Bronchial smooth muscle cell (primary cell): ENCODE measurements around the gene RAB30. TPM values are rescaled to one million over a fixed set of nuclear protein-coding genes. Genes with fewer than 3 reads are reported as not detected.

ENCODE experiments used
- total RNA-seq: library from RNA; depleted of rRNA; stranded (reverse); fragments of >200 nt; gene quantifications from 2 replicates; pipeline ENCODE4 v1.2.1, GENCODE V29; 2014

Gene RAB30, protein sequence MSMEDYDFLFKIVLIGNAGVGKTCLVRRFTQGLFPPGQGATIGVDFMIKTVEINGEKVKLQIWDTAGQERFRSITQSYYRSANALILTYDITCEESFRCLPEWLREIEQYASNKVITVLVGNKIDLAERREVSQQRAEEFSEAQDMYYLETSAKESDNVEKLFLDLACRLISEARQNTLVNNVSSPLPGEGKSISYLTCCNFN
- total RNA-seq = 15.7 and 19.1 TPM in 2 replicates

DNA sequence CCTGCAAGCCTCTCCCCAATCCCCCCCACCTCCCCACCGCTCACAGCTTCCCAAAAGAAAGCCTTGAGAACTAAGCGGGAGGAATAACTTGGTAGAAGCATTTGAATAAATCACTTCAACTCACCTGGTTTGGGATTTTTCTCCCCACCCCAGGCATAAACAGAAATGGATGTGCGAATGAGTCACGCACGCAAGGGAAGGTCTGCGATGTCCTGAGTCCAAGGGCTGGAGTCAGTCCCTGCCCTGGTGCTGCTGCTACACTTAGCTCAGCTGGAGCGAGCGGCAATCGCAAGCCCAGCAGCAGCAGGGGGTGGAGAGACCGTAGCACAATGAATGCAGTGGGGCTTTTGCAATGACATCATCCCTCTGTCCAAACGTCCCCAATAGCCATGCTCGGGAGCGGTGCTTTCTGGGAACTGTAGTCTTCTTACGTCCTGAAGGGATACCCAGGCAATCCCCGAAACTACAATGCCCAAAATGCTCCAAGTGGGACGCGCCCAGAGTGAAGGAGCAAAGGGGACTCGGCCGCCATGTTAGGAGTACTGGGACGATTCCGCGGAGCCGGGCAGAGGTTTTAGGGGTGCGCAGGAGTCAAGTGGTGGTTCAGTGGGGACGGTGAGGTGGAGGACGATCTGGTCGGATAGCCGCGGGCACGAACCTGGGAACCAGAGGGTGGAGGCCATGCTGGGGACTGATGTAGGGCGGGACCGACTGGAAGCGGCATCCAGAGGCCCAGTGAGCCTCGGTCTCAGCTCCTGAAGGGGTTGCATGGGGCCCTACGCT is at the start of gene RAB30:
TSS of gene RAB30 (minus strand) at position 331 of the 783 bp plus-strand sequence. CDS start 74,581 bp downstream, outside the sequence.

Other genes starting within 250 kb of the RAB30 start
- gene PRCP, start 171.5 kb downstream of the RAB30 start, total RNA-seq = 59.1 and 93.8 TPM in 2 replicates
- 0.26 and 0.63 TPM in 2 replicates for gene DDIAS, start 170.2 kb downstream of the RAB30 start, total RNA-seq
- gene PCF11, start 85.2 kb upstream of the RAB30 start, total RNA-seq = 30.4 and 30.7 TPM in 2 replicates
- 12.1 and 12.7 TPM in 2 replicates for gene ANKRD42, start 121.8 kb upstream of the RAB30 start, total RNA-seq
- 66.4 and 78.9 TPM in 2 replicates for gene CCDC90B, start 214.5 kb upstream of the RAB30 start, total RNA-seq